Purkinje cell (primary cell): Measurements from ENCODE around the gene YIF1B. TPM values are rescaled to one million over a fixed set of nuclear protein-coding genes. Genes with fewer than 3 reads are reported as not detected.

ENCODE experiments used
- polyA plus RNA-seq: library from polyadenylated mRNA; unstranded; fragments of >200 nt; fragmentation: Nextera tagmentation; gene quantifications from 2 replicates; pipeline ENCODE4 v1.2.1, GENCODE V29; 2014

Gene YIF1B
- 40.3 and 41.9 TPM in 2 replicates for polyA plus RNA-seq

GRCh38 chr19:38315657-38316476 lies at the start of gene YIF1B:
TSS of gene YIF1B (minus strand) at chr19:38315947. CDS start at chr19:38315917, 30 bp downstream.

DNA sequence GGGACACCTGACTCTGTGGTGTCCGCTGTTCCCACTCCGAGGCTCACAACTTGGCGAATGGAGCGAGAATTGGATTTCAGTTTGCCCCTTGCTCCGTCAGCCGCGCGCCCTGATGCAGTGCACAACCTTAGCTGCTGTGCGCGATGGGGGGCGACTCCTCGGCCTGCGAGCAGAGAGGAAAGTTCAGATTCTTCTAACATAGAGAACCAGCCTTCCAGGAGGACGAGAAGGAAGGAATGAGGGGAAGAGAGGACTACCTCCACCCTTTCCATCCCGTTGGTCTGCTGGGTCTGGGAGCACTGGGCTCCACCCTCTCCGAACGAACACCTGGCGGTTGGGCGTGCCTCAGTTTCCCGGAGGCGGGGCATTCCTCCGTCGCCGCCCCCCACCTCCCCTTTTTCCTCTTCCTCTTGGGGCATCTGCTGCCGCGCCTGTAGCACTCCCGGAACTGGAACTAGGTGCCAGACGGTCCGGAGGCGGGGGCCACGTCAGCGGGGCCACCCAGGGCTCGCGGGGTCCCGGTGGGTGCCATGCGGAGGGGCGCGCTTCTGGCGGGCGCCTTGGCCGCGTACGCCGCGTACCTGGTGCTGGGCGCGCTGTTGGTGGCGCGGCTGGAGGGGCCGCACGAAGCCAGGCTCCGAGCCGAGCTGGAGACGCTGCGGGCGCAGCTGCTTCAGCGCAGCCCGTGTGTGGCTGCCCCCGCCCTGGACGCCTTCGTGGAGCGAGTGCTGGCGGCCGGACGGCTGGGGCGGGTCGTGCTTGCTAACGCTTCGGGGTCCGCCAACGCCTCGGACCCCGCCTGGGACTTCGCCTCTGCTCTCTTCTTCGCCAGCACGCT lies 3.9 kb upstream of the YIF1B start, which contains the start of gene KCNK6:
TSS of gene KCNK6 (plus strand) at position 425 of the 838 bp plus-strand sequence. CDS start at position 531, 106 bp downstream.

DNA sequence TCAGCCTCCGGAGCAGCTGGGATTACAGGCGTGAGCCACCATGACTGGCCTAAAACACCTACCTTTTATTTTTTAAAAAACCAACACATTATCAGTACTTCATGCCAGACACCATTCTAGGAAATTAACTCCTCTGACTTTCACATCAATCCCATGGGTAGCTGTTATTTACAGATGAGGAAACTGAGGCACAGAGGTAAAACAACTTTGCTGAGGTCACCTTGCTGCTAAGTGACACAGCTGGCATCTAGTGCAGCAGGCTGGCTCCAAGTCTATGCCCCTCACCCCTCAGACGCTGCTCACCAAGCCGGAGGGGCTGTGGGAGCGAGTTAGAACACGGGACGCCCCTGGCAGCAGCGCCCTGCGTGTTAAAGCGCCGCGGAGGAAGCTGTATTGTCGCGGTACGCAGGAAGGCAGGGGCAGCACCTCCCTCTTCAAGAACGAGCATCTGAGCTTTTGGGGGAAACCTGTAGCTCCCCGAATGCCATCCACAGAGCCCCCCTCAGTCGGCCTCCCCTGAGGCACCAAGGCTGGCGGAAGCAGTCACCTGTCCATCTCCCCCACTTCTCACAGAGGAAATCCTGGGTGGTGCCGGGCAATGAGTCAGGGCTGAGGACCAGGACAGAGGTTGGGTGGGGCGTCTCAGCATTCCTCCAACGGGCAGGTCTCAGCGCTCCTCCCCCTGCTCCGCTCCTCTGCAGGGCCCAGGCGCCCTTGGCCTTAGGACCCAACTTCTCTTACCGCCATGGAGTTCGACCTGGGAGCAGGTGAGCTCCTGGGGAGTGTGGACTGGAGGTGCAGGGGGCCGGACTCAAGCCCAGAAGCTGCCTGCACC lies 12.0 kb downstream of the YIF1B start, which contains the start of gene C19orf33:
TSS of gene C19orf33 (plus strand) at position 735 of the 835 bp plus-strand sequence. CDS start at position 746, 11 bp downstream.

DNA sequence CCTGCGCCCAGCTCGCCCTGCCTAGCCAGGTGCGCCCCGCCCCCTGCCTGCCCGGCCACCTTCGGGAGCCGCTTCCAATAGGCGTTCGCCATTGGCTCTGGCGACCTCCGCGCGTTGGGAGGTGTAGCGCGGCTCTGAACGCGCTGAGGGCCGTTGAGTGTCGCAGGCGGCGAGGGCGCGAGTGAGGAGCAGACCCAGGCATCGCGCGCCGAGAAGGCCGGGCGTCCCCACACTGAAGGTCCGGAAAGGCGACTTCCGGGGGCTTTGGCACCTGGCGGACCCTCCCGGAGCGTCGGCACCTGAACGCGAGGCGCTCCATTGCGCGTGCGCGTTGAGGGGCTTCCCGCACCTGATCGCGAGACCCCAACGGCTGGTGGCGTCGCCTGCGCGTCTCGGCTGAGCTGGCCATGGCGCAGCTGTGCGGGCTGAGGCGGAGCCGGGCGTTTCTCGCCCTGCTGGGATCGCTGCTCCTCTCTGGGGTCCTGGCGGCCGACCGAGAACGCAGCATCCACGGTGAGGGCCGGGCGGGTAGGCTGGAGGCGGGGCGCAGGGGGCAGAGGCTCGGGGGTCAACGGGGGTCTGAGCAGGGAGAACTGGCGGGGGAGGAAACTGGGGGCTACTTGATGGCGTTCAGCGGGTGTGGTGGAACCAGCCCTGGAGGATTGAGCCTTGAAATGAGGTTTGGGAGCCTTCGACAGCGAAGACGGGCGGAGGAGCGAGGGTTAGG lies 51.1 kb downstream of the YIF1B start, which contains the start of gene SPINT2:
TSS of gene SPINT2 (plus strand) at position 88 of the 727 bp plus-strand sequence. CDS start at position 408, 320 bp downstream.

Other genes starting within 250 kb of the YIF1B start
- gene DPF1, start 91.7 kb downstream of the YIF1B start, polyA plus RNA-seq = 0.87 TPM in 1 of 2 replicates, not detected in the other
- gene PPP1R14A, start 59.6 kb downstream of the YIF1B start, polyA plus RNA-seq = 1.3 TPM in 1 of 2 replicates, not detected in the other
- gene SPINT2, start 51.4 kb downstream of the YIF1B start, polyA plus RNA-seq = 86.8 and 104 TPM in 2 replicates
- not detected in 2 replicates for gene C19orf33, start 11.7 kb downstream of the YIF1B start, polyA plus RNA-seq
- not detected in 2 replicates for gene KCNK6, start 3.9 kb upstream of the YIF1B start, polyA plus RNA-seq
- gene CATSPERG, start 19.9 kb upstream of the YIF1B start, polyA plus RNA-seq = 0.39 TPM in 1 of 2 replicates, not detected in the other
- gene PSMD8, start 58.6 kb upstream of the YIF1B start, polyA plus RNA-seq = 98.1 and 111 TPM in 2 replicates
- not detected in 2 replicates for gene GGN, start 72.1 kb upstream of the YIF1B start, polyA plus RNA-seq
- 0.62 and 1.1 TPM in 2 replicates for gene SPRED3, start 72.8 kb upstream of the YIF1B start, polyA plus RNA-seq
- 2.2 and 6.1 TPM in 2 replicates for gene FAM98C, start 87.1 kb upstream of the YIF1B start, polyA plus RNA-seq
- gene RASGRP4, start 110.3 kb upstream of the YIF1B start, polyA plus RNA-seq = 0.17 TPM in 1 of 2 replicates, not detected in the other
- gene RYR1, start 117.7 kb upstream of the YIF1B start, polyA plus RNA-seq = 6.9 and 9.2 TPM in 2 replicates